RWPE1 (cell line): ENCODE data around the gene CEACAM3.
"Not testable (repeated sequence)": the region's sequence is repeated elsewhere in the genome, so short reads cannot be mapped to it uniquely, and the experiment has no call there.

Experiments used
- CTCF ChIA-PET: fragments of 350-600 bp; sonication (Branson Sonifier 250); formaldehyde crosslinking; extraction: SDS; loops from one replicate; lab custom pipeline; 2021; lab: Yijun Ruan, JAX
- POLR2A ChIA-PET: fragments of 400-600 bp; formaldehyde crosslinking; extraction: SDS; loops from one replicate; lab custom pipeline; 2020; ENCODE audit warnings: antibody characterized with exemption; ENCODE audit not compliant: low non-redundant PET; lab: Yijun Ruan, JAX
- DNase-seq: peaks from one replicate; pipeline ENCODE4 v3.0.0; 2012; ENCODE audit warnings: low spot score
- H3K27ac ChIP-seq: fragments of 450-650 bp; 2 replicates; pipeline ENCODE4 v1.5.1; 2017
- TF ChIP-seq, protein P1 (sequence below): fragments of 450-650 bp; conservative IDR thresholded peaks from 2 replicates; pipeline ENCODE4 v1.5.1; 2017; ENCODE audit warnings: low read depth, mild to moderate bottlenecking

The CEACAM3 gene

DNA sequence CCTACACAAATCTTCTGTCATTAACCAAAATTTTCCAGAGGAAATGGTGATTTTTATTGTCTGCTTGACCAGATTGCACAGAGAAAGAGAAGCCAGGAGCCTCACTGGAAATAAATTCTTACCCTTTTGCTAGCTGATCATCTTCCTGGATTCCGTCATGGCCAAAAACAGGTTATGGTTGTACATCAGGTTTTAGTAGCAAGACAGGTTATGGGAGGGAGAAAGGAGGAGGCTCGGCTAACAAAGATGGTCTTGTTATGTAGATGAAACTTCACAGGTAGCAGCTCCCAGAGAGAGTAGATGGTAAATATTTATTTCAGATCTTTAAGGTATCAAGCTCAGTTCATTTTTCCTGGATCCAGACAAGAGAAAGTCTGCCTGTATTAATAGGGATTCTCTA, 19.7 kb upstream of the CEACAM3 start:
- TF ChIP-seq, protein P1, sequence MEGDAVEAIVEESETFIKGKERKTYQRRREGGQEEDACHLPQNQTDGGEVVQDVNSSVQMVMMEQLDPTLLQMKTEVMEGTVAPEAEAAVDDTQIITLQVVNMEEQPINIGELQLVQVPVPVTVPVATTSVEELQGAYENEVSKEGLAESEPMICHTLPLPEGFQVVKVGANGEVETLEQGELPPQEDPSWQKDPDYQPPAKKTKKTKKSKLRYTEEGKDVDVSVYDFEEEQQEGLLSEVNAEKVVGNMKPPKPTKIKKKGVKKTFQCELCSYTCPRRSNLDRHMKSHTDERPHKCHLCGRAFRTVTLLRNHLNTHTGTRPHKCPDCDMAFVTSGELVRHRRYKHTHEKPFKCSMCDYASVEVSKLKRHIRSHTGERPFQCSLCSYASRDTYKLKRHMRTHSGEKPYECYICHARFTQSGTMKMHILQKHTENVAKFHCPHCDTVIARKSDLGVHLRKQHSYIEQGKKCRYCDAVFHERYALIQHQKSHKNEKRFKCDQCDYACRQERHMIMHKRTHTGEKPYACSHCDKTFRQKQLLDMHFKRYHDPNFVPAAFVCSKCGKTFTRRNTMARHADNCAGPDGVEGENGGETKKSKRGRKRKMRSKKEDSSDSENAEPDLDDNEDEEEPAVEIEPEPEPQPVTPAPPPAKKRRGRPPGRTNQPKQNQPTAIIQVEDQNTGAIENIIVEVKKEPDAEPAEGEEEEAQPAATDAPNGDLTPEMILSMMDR = no peak
- ChIA-PET POLR2A (no interaction called here), CTCF (interaction anchor here (0.8 to 1.0 kb wide), 2 partner anchors 18 to 23 kb away, joined by 3 to 6 read pairs; no protein-coding TSS in a partner anchor)
- no peak overlapping the region for H3K27ac ChIP-seq
- no peak for DNase-seq

DNA sequence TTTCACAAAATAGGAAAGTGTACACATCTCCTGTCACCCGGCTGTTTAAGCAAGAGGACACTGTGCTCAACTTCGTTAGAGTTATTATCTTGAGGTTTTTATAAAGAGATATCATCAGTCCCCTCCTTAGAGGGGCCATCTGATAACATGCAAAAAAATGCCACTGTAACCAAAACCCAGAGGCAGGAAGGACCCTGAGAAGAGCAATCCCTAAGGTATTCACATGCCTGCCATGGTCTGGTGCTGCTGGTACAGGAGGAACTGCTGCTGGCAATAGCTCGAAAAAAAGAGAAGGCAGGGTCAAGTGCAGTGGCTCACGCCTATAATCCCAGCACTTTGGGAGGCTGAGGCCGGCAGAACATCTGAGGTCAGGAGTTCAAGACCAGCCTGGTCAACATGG, 12.8 kb upstream of the CEACAM3 start:
- TF ChIP-seq, protein P1 = no peak
- H3K27ac ChIP-seq = no peak overlapping the region
- DNase-seq = no peak
- POLR2A ChIA-PET = no interaction called here
- CTCF ChIA-PET = interaction anchor here (0.6 kb wide), 2 partner anchors 51 to 92 kb away, joined by 3 read pairs; no protein-coding TSS in a partner anchor

DNA sequence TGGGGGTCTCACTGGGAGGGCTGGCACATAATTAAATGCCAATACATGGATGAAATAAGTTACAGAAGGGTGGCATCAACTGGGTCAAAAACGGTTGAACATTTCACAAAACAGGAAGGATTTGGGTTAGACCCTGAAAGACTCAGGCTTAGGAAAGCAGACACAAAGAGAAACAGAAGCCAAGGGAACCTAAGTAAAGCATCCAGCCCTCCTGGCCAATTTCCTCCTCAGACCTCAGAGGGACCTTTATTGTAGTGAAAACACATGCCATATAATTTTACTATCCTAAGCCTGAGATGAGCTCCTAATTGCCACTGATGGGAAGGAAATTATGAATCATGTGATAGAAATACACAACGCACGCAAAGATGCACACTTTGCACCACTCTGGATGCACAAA, 12.1 kb upstream of the CEACAM3 start:
- TF ChIP-seq, protein P1 = no peak
- CTCF ChIA-PET = interaction anchor here (1.2 to 2.3 kb wide), 4 partner anchors 9 to 142 kb away, joined by 3 to 23 read pairs (median 4); no protein-coding TSS in a partner anchor
- no peak overlapping the region for H3K27ac ChIP-seq
- DNase-seq = no peak
- POLR2A ChIA-PET = no interaction called here

DNA sequence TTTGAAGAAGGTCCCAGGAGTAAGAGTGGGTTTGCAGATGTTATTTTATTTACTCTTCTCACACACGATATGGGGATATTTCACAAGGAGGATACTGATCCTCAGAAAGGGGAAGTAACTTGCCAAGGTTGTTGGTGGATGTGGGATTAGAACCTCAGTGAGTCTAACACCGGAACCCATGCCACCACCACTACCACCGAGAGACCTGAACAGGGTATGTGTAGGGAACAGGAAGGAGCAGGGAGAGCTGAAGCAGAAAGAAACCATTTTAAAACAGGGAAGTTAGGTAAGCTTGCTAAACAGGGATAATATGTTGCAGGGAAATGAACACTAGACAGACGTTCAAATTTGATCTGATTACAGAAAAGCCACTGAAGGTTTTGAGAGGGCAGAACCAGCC, 11.6 kb upstream of the CEACAM3 start:
- ChIA-PET CTCF (interaction anchor here (0.7 to 2.3 kb wide), 6 partner anchors 9 to 233 kb away, joined by 3 to 23 read pairs (median 4); no protein-coding TSS in a partner anchor), POLR2A (no interaction called here)
- no peak overlapping the region for H3K27ac ChIP-seq
- no peak for DNase-seq
- TF ChIP-seq, protein P1 = no peak

DNA sequence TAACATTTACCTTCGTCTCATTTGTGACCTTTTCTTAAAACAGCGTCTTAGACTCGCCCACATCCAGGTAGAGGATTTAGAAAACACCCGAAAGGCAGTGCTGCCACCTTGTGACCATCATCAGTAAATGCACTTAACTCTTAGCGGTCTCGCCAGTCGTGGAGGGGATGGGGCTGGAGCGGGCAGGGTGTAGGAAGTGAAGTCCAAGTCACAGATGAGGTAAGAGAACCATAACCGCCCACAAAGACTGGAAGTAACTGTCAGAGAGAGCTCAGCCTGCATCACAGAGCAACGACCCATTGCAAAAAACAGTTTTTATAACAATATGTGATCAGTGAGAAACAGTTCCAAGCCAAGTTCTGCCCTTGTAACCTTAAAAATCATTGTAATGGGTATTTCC, 10.7 kb upstream of the CEACAM3 start:
- peak; percentile 85 for DNase-seq
- ChIA-PET CTCF (interaction anchor here (0.6 to 2.3 kb wide), 9 partner anchors 10 to 232 kb away, joined by 3 to 23 read pairs (median 4); no protein-coding TSS in a partner anchor), POLR2A (no interaction called here)
- TF ChIP-seq, protein P1 = peak; percentile 84
- H3K27ac ChIP-seq = no peak overlapping the region

DNA sequence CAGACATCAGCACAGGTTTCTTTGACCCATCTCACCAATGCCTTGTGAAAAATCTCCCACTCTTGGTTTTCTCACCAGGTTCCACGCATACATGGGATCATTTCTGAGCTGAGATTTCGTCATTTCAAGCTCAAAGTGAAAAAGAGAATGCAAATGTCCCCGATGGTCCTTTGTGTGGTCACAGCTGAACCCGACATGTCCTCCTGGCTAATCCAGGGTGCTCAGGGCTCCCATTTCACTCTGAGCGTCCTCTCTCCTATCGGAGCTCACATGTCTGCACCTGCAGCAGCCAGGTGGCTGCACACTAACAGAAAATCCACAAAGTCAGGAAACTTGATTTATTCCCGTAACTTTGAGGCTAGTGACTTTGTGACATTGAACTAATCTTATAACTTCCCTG, 9.3 kb upstream of the CEACAM3 start:
- ChIA-PET POLR2A (no interaction called here), CTCF (interaction anchor here (1.0 kb wide), 1 partner anchor 34 kb away, joined by 13 read pairs; no protein-coding TSS in a partner anchor)
- H3K27ac ChIP-seq = no peak overlapping the region
- TF ChIP-seq, protein P1 = no peak
- DNase-seq = no peak

DNA sequence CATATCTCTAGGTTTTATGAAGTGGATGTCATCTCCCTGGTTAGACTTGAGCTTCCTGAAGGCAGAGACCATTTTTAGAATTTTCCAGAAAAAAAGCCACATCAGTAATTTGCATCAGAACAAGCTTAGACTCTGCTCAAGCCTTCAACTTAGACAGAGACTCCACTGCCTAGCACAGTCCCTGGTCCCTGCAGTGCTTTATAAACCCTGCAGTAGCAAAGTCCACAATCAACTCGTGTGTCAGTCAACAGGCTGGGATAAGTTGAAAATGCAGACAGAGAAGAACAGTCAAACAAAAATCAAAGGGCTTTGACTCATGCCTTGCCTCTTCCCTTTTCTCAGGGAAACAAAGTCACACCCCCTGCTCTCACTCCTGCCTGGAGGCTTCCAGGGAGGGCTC, 7.9 kb upstream of the CEACAM3 start:
- H3K27ac ChIP-seq, CTCF ChIA-PET, POLR2A ChIA-PET, DNase-seq: not testable (repeated sequence)

DNA sequence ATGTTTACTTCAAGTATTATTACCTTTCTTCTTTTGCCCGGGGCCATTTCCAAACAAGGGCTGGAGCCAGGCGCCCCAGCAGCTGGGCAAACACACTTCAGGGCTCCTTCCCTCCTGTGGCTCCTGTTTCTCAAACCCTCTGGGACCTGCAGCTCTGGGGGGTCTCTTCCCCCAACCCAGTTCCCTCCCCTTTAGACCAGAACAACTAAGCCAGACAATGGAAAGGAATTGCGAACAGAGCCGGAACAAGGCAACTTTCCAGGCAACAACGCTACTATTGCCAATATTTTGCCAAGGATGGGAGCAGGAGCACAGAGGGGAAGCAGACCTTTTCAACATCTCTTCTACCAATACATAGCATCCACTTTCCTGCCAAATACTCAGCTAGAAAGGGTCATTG, 7.3 kb upstream of the CEACAM3 start:
- DNase-seq, H3K27ac ChIP-seq, POLR2A ChIA-PET, CTCF ChIA-PET: not testable (repeated sequence)
